Astrocyte (in vitro differentiated cells and primary cell): ENCODE results near the gene ANKHD1.

Experiments used
- EZH2 ChIP-seq: IDR thresholded peaks from 2 replicates; pipeline ENCODE4 v1.6.1; 2012; ENCODE audit warnings: mild to moderate bottlenecking, low read length, inconsistent platforms; ENCODE audit not compliant: insufficient read depth
- TF ChIP-seq, protein P1 (sequence below): IDR thresholded peaks from 2 replicates; pipeline ENCODE4 v1.5.1; 2011; ENCODE audit warnings: low read depth, mild to moderate bottlenecking, inconsistent platforms, low read length, moderate library complexity; ENCODE audit not compliant: insufficient read depth

- TF ChIP-seq, protein P1, sequence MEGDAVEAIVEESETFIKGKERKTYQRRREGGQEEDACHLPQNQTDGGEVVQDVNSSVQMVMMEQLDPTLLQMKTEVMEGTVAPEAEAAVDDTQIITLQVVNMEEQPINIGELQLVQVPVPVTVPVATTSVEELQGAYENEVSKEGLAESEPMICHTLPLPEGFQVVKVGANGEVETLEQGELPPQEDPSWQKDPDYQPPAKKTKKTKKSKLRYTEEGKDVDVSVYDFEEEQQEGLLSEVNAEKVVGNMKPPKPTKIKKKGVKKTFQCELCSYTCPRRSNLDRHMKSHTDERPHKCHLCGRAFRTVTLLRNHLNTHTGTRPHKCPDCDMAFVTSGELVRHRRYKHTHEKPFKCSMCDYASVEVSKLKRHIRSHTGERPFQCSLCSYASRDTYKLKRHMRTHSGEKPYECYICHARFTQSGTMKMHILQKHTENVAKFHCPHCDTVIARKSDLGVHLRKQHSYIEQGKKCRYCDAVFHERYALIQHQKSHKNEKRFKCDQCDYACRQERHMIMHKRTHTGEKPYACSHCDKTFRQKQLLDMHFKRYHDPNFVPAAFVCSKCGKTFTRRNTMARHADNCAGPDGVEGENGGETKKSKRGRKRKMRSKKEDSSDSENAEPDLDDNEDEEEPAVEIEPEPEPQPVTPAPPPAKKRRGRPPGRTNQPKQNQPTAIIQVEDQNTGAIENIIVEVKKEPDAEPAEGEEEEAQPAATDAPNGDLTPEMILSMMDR, result no peak
- no peak for TF ChIP-seq EZH2
Measured at GRCh38 chr5:140403613-140404012, 2.0 kb downstream of the ANKHD1 start.
